Adrenal gland (tissue), 5 donors: ENCODE data around the gene ARL15.

ENCODE experiments used
- POLR2A ChIP-seq, 2 donors: fragments of 450-650 bp; IDR thresholded peaks; one replicate each; pipeline ENCODE4 v1.6.1; 2017; ENCODE audit warnings: antibody characterized with exemption in 2 of 2, mild to moderate bottlenecking in 2 of 2, moderate library complexity in 1 of 2
- TF ChIP-seq, protein P1 (sequence below), 6 experiments: fragments of 450-650 bp in 4 of 6; fragments of 200-600 bp in 2 of 6; sonication (generic) in 1 of 6; IDR thresholded peaks; 1 replicate in 5 of 6; 2 replicates in 1 of 6; pipeline versions ENCODE4 v1.5.1 to v1.8.0; 2016 to 2021; ENCODE audit warnings: antibody characterized with exemption in 6 of 6, mild to moderate bottlenecking in 2 of 6, moderate library complexity in 1 of 6
- donor health status: DM: no; HTN: no; CAD: no.

- TF ChIP-seq, protein P1, sequence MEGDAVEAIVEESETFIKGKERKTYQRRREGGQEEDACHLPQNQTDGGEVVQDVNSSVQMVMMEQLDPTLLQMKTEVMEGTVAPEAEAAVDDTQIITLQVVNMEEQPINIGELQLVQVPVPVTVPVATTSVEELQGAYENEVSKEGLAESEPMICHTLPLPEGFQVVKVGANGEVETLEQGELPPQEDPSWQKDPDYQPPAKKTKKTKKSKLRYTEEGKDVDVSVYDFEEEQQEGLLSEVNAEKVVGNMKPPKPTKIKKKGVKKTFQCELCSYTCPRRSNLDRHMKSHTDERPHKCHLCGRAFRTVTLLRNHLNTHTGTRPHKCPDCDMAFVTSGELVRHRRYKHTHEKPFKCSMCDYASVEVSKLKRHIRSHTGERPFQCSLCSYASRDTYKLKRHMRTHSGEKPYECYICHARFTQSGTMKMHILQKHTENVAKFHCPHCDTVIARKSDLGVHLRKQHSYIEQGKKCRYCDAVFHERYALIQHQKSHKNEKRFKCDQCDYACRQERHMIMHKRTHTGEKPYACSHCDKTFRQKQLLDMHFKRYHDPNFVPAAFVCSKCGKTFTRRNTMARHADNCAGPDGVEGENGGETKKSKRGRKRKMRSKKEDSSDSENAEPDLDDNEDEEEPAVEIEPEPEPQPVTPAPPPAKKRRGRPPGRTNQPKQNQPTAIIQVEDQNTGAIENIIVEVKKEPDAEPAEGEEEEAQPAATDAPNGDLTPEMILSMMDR (IDR thresholded peaks at IDR 0.05): no peak
- no peak for TF ChIP-seq POLR2A (IDR thresholded peaks at IDR 0.05)
Measured at GRCh38 chr5:54084696-54085095, 225.7 kb downstream of the ARL15 start.
